H1 (cell line): ENCODE data around the gene PPIL6. TPM values are rescaled to one million over a fixed set of nuclear protein-coding genes. Genes with fewer than 3 reads are reported as not detected.

Experiments used
- CHD7 ChIP-seq: fragments of 300-600 bp; sonication (generic); IDR thresholded peaks from 2 replicates; pipeline ENCODE4 v1.7.1; 2012; ENCODE audit warnings: low read length, moderate library complexity, mild to moderate bottlenecking, inconsistent platforms; ENCODE audit not compliant: insufficient replicate concordance
- HDAC2 ChIP-seq, 2 experiments: fragments of 300-600 bp in 1 of 2; sonication (generic) in 1 of 2; IDR thresholded peaks; 2 replicates each; pipeline ENCODE4 v1.6.1; 2011 to 2012; ENCODE audit warnings: low read depth in 2 of 2, low read length in 2 of 2, mild to moderate bottlenecking in 2 of 2, moderate library complexity in 2 of 2, borderline replicate concordance in 1 of 2, inconsistent platforms in 1 of 2
- JUN ChIP-seq: IDR thresholded peaks from 2 replicates; pipeline ENCODE4 v1.6.1; 2011; ENCODE audit warnings: low read depth, mild to moderate bottlenecking, improper control_type of control experiment, low read length
- RAD21 ChIP-seq, 2 experiments: IDR thresholded peaks in 1 of 2; conservative IDR thresholded peaks in 1 of 2; 2 replicates each; pipeline ENCODE4 v1.6.1; 2011; ENCODE audit warnings: low read depth in 2 of 2, low read length in 2 of 2, improper control_type of control experiment in 1 of 2, inconsistent platforms in 1 of 2, mild to moderate bottlenecking in 1 of 2, moderate library complexity in 1 of 2
- RNF2 ChIP-seq: fragments of 200-900, 300-1000 bp; sonication (generic); IDR thresholded peaks from 2 replicates; pipeline ENCODE4 v1.7.1; 2016; ENCODE audit warnings: borderline replicate concordance, low read depth, mild to moderate bottlenecking, antibody characterized with exemption, low read length; ENCODE audit not compliant: poor library complexity, severe bottlenecking; ENCODE audit errors: missing control alignments
- SIRT6 ChIP-seq: IDR thresholded peaks from one replicate; pipeline ENCODE4 v1.7.1; 2012; ENCODE audit warnings: low read length, inconsistent platforms
- ZNF274 ChIP-seq: IDR thresholded peaks from 2 replicates; pipeline ENCODE4 v1.7.0; 2012; ENCODE audit warnings: low read length, borderline replicate concordance; ENCODE audit errors: extremely low read depth
- polyA plus RNA-seq, 7 experiments: library from polyadenylated mRNA; depleted of rRNA in 3 of 7; stranded (reverse) in 5 of 7; unstranded in 2 of 7; fragments of >200 nt in 5 of 7; fragments of 200-250 nt in 2 of 7; gene quantifications; 1 replicate in 5 of 7; 2 replicates in 1 of 7; 4 replicates in 1 of 7; pipeline versions ENCODE4 v1.2.1 to v1.2.3, GENCODE V29; 2011 to 2013; ENCODE audit warnings: missing spikeins in 2 of 7, mixed read lengths in 2 of 7
- total RNA-seq: library from RNA; stranded (reverse); fragmentation: NEBNext Ultra II Directional; extraction: Animal tissue kit (Norgen Biotek cat#: 25700); gene quantifications from 2 replicates; pipeline ENCODE4 v1.2.1, GENCODE V29; 2021

PPIL6 gene
- total and polyA plus RNA-seq, 2 of the 8 experiments (the other 6 are each of a cell fraction or from before 2014, with no cell fraction given) = 0.42 to 1.3 TPM

- no peak for TF ChIP-seq CHD7
- no peak for TF ChIP-seq ZNF274
- TF ChIP-seq JUN = no peak
- TF ChIP-seq HDAC2 (IDR thresholded peaks at IDR 0.05; ENCODE audit: borderline replicate concordance in 1 of 2, low read depth in 2 of 2, low read length in 2 of 2) = peak in 1 of 2 experiments; percentile 19; a peak in 1 of 4 replicates
- no peak for TF ChIP-seq RNF2
- TF ChIP-seq RAD21 (IDR thresholded peaks at IDR 0.05 in 1 of 2, conservative IDR thresholded peaks at IDR 0.05 in 1 of 2; ENCODE audit: low read depth in 2 of 2, low read length in 2 of 2) = no peak; a peak in 1 of 4 replicates
- TF ChIP-seq SIRT6 = no peak
These were observed at the start of gene PPIL6, which contains the start of gene SMPD2 (continued) for GRCh38 chr6:109440331-109441068.
